RPMI8226 (cell line): ENCODE measurements around the gene ARRDC5.
"Not testable (repeated sequence)": the region's sequence is repeated elsewhere in the genome, so short reads cannot be mapped to it uniquely, and the experiment has no call there.

Source experiments
- DNase-seq: peaks from one replicate; pipeline ENCODE4 v3.0.0-alpha.2; 2015

Gene ARRDC5

GRCh38 chr19:4902796-4903195, at the start of gene ARRDC5:
Gene ARRDC5, minus strand, starts transcription at chr19:4902896. Its CDS starts 71 bp downstream, at chr19:4902825.
- DNase-seq = no peak

- no peak for DNase-seq
Observed at GRCh38 chr19:4951656-4952055, 49.0 kb upstream of the ARRDC5 start.

GRCh38 chr19:4950650-4951049, 48.0 kb upstream of the ARRDC5 start:
- DNase-seq = not testable (repeated sequence)

- DNase-seq = not testable (repeated sequence)
Observed at GRCh38 chr19:4941638-4942169, 39.0 kb upstream of the ARRDC5 start.

- DNase-seq = no peak
Observed at GRCh38 chr19:4939466-4939865, 36.8 kb upstream of the ARRDC5 start.

GRCh38 chr19:4938461-4938860, 35.8 kb upstream of the ARRDC5 start:
- DNase-seq = not testable (repeated sequence)

GRCh38 chr19:4937060-4937459, 34.4 kb upstream of the ARRDC5 start:
- DNase-seq = no peak

- DNase-seq = no peak
Observed at GRCh38 chr19:4935444-4935843, 32.7 kb upstream of the ARRDC5 start.

- no peak for DNase-seq
Observed at GRCh38 chr19:4933528-4933927, 30.8 kb upstream of the ARRDC5 start.

- DNase-seq = no peak
Observed at GRCh38 chr19:4932711-4933110, 30.0 kb upstream of the ARRDC5 start.

- DNase-seq = no peak
Observed at GRCh38 chr19:4930664-4931063, 28.0 kb upstream of the ARRDC5 start.

- no peak for DNase-seq
Observed at GRCh38 chr19:4929186-4929585, 26.5 kb upstream of the ARRDC5 start.

GRCh38 chr19:4923276-4923747, 20.6 kb upstream of the ARRDC5 start:
- DNase-seq = no peak

- no peak for DNase-seq
Observed at GRCh38 chr19:4922530-4923275, 20.0 kb upstream of the ARRDC5 start.

GRCh38 chr19:4916292-4917082, 13.8 kb upstream of the ARRDC5 start:
- no peak for DNase-seq

- no peak for DNase-seq
Observed at GRCh38 chr19:4914736-4915501, 12.2 kb upstream of the ARRDC5 start.

- DNase-seq = no peak
Observed at GRCh38 chr19:4913996-4914735, 11.5 kb upstream of the ARRDC5 start.

- DNase-seq = peak; percentile 33
Observed at GRCh38 chr19:4911786-4912672, 9.3 kb upstream of the ARRDC5 start.

GRCh38 chr19:4911314-4911713, 8.6 kb upstream of the ARRDC5 start:
- no peak for DNase-seq

- DNase-seq = no peak
Observed at GRCh38 chr19:4910594-4911281, 8.0 kb upstream of the ARRDC5 start.
